Suppressor macrophage treated with lipopolysaccharide for 1 hour (primary cell): Measurements from ENCODE around the gene VMP1.
A peak's percentile ranks its signal among the peaks of the same experiment; 100 is the strongest.
"Not testable (repeated sequence)": the region's sequence is repeated elsewhere in the genome, so short reads cannot be mapped to it uniquely, and the experiment has no call there.

ENCODE experiments used
- DNase-seq, 3 donors: peaks; one replicate each; pipeline ENCODE4 v3.0.0-alpha.2; 2020 to 2022

Gene VMP1

DNA sequence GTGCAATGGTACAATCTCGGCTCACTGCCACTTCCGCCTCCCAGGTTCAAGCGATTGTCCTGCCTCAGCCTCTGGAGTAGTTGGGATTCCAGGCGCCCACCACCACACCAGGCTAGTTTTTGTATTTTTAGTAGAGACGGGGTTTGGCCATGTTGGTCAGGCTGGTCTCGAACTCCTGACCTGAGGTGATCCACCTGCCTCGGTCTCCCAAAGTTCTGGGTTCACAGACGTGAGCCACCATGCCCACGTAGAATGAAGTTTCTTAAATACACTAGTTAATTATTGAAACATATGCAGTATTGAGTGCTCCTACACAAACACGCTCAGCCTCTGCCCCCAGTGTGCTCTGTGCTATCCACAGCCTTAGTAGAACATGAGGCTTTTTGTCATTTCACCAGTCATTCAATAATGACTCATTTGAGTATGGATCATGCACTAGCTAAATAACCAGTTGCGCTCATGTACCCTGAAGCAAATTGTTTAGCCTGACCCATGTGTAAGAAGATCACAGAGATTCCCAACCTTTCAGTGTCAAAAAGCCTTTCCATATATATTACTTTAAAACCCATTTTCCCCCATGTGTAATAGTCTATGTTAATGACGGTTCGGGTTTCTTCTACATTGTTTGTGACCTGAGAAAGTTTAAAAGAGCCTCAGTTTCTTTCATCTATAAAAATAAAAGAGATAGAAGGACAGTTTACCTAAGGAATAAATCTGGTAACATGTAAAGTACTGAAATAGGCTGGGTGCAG is 135.6 kb downstream of the VMP1 start:
- peak; percentile 84 to 95 (median 93) for DNase-seq

DNA sequence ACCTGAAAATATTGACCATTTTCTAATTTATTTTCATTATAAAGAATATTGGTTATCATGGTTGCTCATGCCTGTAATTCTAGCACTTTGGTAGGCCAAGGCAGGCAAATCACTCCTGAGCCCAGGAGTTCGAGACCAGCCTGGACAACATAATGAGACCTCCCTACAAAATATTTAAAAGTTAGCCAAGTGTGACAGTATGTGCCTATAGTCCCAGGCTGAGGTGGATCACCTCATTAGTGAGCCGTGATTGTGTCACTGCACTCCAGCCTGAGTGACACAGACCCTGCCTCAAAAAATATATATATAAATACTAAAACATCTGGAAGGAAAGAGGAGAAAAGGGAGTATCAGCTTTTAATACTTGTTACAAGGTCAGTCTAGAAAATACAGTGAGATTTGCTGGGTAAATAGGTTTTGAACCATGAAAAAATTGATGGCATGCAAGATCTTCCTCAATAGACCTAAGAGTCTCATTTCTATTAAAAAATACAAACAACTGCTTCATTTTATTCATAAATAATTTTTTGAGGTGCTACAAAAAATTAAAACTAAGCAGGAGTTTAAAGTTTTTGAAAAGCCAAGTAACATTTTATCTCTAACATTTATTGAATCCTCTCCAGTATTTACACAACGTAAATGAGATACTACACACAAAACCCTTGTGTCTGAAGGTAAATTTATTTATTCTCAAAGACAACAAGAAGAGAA is 137.6 kb downstream of the VMP1 start:
- peak in 2 of 3 donors; percentile 23 to 51 for DNase-seq

DNA sequence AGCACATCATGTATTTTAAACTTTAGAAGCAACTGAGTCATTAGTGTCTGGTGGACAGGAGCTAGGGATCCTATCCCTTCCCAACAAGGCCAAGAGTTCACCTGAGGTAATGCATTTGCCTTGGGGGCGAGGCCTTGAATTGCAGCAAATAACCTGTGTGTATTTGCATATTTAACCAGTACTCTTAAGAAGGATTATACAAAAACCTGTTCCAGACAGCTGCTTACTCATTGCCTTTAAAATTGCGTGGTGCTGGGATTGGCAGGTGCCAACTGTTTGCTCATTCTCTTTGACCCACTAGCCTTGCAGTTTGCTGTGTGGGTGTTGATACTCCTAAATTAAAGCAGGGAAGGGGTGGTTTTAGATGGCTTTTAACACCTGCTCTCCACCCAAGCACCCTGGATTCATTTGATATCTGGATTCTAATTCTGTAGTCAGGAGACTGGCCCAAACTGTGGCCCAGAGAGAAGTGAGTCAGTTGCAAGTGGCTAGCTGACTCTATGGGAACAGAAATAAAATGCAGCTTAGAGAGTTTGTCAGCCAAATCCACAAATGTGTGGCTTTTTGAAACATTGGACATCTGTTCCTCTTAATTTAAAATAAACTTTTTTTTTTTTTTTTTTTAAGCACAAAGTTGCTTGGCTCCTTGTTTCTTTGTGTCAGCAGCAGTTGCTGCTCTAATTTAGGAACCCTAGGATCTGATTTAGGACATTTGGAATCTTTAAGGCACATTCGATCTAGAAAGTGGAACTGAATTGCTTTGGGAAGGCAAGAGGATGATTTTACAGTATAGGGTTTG is 138.3 kb downstream of the VMP1 start:
- DNase-seq, result peak; percentile 62 to 80 (median 79)

DNA sequence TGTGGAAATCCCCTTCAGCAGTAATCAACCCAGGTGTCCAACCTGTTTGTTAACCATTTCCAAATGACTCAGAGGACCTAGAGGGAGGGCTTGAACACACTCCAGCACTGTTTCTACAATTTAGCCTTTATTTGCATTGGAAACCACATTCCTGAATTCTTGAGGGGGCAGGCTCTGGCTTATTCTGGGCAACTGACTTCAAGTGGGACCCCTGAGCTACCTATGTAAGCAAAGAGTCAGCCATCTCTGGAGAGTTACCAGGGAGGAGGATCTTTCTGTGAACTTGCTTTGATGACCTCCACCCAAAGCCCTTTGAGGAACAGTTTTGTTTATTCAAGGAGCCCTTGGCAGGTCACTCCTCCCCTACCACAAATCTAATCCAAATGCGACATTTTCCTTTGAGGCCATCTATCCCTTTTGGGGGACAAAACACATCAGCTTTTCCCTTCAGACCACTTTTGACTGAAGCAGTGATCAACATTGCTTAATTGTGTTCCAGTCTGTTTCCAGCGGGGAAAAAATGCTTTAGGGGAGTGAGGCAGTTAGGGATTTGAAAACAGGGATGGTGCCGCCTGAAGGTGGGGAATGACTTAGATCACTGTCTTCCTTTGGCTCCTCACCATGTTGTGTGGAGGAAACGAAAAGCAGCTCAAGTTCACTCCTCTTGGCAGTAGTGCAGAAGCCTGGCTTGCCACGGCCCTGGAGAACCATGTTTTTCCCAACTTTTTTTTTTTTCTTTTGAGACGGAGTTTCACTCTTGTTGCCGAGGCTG is 139.1 kb downstream of the VMP1 start:
- DNase-seq, result peak in 1 of 3 donors; percentile 32

DNA sequence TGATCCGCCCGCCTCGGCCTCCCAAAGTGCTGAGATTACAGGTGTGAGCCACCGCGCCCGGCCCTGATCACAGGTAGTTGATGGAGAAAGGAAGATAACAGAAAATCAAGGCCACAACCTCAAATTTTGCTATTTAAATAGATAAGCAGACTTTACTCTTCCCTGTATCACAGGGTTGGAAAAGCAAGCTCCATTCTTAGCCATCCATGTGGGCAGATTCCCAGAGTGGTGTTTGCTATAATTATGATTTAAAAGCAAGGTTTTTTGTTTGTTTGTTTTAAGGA is 140.9 kb downstream of the VMP1 start:
- DNase-seq, result no peak

DNA sequence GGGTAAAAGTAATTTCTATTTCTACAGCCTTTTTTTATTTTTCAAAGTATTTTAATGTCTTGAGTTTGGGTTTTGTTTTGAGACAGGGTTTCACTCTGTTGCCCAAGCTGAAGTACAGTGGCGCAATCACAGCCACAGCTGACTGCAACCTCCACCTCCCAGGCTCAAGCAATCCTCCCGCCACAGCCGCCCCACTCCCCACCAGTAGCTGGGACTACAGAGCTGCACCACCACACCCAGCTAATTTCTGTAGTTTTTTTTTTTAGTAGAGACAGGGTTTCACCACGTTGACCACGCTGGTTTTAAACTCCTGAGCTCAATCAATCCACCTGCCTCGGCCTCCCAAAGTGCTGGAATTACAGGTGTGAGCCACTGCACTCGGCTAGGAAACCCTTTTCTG is 141.3 kb downstream of the VMP1 start:
- peak; percentile 67 to 72 (median 70) for DNase-seq

DNA sequence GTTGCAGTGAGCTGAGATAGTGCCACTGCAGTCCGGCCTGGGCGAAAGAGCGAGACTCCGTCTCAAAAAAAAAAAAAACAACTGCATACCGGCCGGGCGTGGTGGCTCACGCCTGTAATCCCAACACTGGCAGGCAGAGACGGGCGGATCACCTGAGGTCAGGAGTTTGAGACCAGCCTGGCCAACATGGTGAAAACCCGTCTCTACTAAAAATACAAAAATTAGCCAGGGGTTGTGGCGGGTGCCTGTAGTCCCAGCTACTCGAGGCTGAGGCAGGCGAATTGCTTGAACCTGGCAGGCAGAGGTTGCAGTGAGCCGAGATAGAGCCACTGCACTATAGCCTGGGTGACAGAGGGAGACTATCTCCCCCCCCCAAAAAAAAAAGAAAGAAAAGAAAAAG is 142.9 kb downstream of the VMP1 start:
- DNase-seq, result not testable (repeated sequence)

DNA sequence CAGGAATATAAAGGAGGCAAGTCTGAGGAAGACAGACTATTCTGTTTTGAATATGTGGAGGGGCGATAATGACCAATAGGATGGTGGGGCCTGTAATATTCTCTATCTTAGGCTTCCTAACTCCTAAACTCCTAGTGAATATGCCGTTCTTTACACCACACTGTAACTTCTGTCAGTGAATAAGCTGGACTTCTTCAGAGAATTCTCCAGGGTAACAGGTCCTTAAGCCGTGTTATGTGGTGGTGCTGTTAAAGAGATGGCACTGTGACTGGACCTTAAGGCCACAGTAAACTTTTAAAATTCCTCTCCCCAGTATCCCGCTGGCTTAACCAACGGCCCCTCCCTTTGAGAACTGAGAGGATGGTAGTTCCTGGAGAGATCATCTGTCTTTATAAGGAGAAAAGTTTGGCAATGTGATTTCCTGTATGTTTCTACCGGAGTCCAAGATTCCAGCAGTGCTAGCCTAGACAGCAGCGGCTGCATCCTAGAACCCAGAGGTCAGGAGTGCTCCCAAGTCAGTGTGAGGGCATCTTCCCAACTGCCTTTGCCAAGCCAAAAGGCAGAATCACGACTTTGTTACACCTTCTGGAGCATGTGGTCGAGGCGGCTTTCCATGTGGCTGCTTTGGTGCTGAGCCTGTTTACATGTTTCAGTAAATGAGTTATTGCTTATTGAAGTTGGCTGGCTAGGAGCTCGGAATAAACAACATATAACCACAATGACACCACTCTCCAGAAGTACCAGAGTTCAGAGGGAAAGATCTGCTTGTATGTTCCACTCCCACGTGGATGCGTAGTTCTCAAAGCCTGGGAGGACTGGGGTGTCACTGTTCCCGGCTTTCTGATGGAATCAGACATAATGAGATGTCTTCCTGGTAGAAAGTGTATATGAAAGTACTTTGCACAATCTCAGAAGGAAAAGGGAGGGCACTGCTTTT is 144.3 kb downstream of the VMP1 start:
- no peak for DNase-seq

DNA sequence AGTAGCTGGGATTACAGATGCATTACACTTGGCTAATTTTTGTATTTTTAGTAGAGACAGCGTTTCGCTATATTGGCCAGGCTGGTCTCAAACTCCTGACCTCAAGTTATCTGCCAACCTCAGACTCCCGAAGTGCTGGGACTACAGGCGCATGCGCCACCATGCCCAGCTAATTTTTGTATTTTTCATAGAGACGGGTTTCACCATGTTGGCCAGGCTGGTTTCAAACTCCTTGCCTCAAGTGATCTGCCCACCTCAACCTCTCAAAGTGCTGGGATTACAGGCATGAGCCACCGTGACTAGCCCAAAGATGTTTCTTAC is 145.4 kb downstream of the VMP1 start:
- DNase-seq, result not testable (repeated sequence)

DNA sequence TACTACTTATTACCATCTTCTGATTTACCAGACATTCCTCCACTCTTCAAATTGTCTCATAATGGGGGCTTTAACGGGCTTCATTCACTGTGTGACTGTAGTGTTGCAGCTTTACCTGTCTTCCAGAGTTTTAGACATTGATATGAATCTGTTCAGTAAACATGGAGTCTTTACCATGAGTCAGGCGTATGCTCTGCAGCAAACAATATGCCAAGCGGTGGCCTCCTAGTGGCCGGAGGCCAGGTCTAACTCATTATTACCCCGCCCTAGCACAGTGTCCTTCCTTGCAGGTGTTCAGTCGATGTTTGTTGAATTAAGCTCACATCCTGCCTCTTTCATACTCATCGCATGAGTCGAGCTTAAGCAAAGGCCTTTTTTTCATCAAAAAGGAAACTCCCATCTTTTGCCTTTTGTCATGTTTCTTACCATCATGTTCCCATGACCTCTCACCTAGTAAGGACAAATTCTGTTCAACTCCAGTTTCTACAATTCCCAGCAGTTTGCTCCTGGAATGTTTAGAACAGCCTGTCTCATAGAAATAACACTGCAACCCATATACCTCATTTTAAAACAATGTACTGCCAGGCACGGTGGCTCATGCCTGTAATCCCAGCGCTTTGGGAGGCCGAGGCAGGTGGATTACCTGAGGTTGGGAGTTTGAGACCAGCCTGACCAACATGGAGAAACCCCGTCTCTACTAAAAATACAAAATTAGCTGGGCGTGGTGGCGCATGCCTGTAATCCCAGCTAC is 145.9 kb downstream of the VMP1 start:
- DNase-seq, result peak; percentile 55 to 85 (median 71)

DNA sequence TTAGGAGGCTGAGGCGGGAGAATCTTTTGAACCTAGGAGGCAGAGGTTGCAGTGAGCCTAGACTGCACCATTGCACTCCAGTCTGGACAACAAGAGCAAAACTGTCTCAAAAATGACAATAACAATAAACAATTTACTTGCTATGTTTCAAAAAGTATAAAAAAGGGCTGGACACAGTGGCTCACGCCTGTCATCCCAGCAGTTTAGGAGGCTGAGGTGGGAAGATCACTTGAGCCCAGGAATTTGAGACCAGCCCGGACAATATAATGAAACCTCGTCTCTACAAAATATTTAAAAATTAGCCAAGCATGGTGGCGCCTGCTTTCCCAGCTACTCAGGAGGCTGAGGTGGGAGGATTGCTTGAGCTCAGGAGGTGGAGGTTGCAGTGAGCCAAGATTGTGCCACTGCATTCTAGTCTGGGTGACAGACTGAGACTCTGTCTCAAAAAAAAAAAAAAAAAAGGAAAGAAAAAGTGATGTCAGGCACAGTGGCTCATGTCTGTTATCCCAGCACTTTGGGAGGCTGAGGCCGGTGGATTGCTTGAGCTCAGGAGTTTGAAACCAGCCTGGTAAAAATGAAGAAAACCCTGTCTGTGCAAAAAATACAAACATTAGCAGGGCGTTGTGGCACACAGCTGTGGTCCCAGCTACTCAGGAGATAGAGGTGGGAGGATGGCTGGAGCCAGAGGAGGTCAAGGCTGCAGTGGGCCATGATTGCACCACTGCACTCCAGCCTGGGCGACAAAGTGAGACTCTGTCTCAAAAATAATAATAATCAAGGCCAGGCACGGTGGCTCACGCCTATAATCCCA is 146.7 kb downstream of the VMP1 start:
- DNase-seq, result not testable (repeated sequence)

DNA sequence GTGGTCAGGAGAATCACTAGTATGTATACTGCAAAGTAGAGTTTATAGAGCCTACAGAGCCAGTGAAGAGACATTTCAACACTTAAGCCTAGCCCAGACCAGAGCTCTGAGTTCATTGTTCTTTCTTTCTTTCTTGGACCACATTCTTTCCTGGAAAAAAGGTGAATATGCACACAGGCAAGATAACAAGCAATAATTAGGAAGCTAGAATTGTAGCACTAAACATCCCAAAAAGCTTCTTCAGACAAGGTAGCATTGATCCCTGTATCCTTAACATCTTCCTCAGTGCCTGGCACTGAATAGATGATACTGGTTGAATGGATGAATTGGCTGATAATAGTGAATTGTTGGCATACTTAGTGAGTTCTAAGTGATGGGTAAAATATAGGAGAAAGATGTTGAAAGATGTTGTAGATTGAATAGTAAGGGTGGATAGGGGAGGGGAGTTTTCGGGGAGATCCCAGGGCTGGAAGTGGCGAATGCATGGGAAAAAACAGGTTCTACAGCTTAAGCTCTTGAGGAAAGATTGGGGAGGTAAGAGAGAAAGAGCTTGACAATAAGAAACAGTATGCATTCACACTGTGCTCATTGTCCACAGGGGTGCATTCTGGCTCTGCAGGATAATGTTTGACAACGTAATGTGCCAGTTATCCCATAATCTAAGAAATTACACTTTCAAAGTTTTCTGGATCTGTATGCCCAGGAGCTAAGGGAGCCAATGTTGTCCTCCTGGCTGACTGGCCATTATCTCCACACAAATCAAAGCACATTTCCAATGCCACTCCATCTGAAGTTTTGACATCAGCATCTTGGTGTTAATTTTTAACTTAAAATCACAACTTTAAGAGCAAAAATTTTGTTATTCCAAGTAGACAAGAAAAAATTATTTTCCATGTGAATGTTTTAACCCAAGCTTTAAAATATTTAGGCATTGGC is 149.7 kb downstream of the VMP1 start:
- peak in 1 of 3 donors; percentile 31 for DNase-seq

DNA sequence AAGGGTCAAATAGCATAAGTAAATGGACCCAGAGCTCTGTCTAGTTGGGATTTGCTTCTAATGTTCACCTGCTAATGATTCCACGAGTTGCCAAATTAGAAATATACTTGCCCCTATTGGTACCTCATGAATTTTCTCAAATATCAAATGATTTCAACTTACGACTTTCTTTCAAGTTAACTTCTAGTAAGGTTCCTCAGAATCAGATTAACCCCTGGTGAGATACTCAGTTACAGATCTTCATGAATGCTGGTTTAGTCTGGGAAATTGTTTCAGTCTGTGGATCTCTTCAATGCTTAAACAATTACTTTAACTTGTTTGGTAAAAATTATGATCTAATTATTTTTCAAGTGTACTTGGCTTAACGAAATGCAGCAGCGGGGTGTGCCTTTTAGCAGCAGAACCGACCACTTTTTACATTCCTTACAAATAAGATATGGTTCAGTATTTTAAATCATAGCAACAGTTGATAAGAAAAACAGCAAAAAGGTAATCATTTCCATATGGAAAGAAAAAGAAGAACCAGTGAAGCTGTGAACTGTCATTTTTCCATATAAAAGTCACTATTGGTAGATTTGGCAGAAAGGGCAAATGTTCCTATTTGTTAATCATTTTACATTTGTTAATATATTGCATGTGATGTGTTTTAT is 150.8 kb downstream of the VMP1 start:
- no peak for DNase-seq

DNA sequence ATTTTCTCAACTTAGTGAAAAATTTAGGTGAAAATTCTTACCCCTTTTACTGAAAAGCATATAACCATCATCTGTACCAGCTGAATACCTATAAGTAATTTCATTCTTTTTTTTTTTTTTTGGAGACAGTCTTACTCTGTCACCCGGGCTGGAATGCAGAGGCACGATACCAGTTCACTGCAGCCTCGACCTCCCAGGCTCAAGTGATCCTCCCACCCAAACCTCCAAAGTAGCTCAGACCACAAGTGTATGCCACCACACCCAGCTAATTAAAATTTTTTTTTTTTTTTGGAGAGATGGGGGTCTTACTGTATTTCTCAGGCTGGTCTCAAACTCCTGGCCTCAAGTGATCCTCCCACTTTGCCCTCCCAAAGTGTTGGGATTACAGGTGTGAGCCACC is 151.5 kb downstream of the VMP1 start:
- no peak for DNase-seq

DNA sequence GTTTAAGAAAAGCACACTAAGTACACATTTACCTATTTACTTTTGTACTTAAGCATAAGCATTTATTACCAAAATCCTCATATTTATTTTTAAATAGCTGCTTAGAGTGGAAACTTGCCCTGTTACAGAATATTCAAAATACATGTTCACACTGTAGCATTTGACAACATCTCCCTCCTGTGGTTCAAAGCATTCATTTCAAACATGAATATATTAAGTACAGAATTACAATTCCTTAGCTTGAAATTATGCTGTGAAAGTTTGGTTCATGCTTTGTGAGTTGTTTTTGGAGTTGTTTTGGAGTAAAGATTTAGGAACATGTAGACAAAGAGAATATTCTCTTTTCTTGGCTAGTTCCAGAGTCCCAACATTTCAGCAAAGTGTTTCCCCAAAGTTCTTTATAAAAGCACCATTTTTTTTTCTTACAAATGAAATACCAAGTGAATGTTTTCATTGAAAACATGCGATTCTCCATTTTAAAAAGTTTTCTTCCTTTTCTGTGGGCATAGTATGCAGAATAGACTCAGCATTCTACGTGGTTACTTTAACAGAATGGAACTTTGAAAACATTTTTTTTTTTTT is 152.1 kb downstream of the VMP1 start:
- DNase-seq, result peak; percentile 61 to 84 (median 81)

DNA sequence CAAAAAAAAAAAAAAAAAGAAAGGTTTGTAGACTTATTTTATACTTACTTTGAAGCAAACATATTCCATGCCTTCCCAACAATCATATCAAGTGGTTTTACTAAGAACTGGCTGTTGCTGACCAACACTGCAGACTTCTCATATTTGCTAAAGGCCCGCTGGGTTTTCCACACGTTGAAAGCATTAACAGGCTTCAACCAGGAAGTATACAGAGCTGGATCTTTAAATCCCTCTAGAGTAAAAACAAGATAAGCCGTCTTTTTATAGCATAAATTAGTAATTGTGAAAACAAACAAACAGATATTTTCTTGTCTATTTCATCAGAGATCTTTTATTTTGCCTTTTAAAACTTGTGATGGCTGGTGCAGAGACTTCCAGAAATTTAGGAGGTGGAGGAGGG is 156.2 kb downstream of the VMP1 start:
- no peak for DNase-seq

DNA sequence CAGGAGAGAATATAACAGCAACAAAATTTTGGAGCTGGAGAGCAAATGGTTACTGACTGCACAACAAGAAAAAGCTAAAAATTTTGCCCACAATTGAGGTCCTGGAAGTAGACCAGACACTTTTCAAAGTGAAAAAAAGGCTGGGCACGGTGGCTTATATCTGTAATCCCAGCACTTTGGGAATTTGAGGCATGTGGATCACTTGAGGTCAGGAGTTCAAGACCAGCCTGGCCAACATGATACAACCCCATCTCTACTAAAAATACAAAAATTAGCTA is 162.4 kb downstream of the VMP1 start:
- no peak for DNase-seq

DNA sequence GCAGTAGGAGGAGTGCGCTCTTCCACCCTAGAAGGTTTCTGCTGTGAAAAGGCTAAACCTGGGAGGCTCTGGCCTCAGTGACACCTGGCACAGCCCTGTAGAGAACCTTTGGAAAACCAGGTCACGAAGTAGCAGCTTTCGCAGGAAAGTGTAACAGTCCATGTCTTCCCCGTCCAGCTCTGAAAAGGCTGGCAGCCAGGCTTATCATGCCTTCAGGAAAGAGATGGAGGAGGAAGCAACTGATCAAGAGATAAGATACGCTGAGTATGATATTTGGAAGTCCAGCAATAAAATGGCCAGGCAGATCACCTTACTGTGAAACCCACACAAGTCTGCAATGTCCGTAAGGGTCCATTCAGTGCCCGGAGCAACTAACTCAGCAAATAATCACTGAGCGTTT is 163.0 kb downstream of the VMP1 start:
- DNase-seq, result no peak

DNA sequence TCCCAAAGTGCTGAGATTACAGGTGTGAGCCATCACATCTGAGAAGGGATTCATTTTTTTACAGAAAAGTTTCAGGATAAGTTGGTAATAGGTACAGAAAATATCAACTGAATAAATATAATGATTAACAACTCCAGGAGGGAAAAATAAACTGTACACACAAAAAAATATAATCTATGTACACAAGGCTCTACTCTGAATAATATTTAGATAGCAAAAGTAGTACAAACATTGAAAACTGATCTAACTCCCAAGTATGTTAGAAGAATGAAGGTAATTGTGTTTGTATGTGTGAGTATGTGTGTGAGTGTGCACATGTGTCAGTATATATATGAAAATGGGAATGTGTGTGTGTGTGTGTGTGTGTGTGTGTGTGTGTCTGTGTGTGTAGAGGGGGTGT is 164.9 kb downstream of the VMP1 start:
- no peak for DNase-seq
